Spleen (tissue), 11 donors: ENCODE data around the gene NKAIN2. TPM values are rescaled to one million over a fixed set of nuclear protein-coding genes. Genes with fewer than 3 reads are reported as not detected.

Source experiments
- DNase-seq: peaks from one replicate; pipeline ENCODE4 v3.0.0-alpha.2; 2020
- H3K27ac ChIP-seq, 8 donors: fragments of 200-600 bp; sonication (generic) in 7 of 8; 1 replicate in 4 of 8; 2 replicates in 4 of 8; pipeline versions ENCODE4 v1.5.0 to v1.8.0; 2016 to 2021; ENCODE audit warnings: inconsistent platforms in 4 of 8, mild to moderate bottlenecking in 4 of 8, moderate library complexity in 1 of 8
- H3K27me3 ChIP-seq, 7 donors: fragments of 200-600 bp; sonication (generic) in 6 of 7; replicated peaks in 1 of 7; 1 replicate in 4 of 7; 2 replicates in 3 of 7; pipeline versions ENCODE4 v1.5.0 to v1.8.0; 2016 to 2021; ENCODE audit warnings: inconsistent platforms in 3 of 7, mild to moderate bottlenecking in 1 of 7
- H3K36me3 ChIP-seq, 6 donors: fragments of 200-600 bp; sonication (generic) in 5 of 6; 1 replicate in 4 of 6; 2 replicates in 2 of 6; pipeline versions ENCODE4 v1.5.0 to v1.8.0; 2016 to 2021; ENCODE audit warnings: inconsistent platforms in 2 of 6
- H3K4me1 ChIP-seq, 6 donors: fragments of 200-600 bp; sonication (generic) in 5 of 6; 1 replicate in 3 of 6; 2 replicates in 3 of 6; pipeline versions ENCODE4 v1.5.0 to v1.8.0; 2016 to 2021; ENCODE audit warnings: inconsistent platforms in 3 of 6
- H3K4me3 ChIP-seq, 8 donors: fragments of 200-600 bp; sonication (generic) in 7 of 8; 1 replicate in 4 of 8; 2 replicates in 4 of 8; pipeline versions ENCODE4 v1.5.0 to v1.8.0; 2016 to 2021; ENCODE audit warnings: inconsistent platforms in 4 of 8, mild to moderate bottlenecking in 4 of 8, moderate library complexity in 2 of 8
- H3K9me3 ChIP-seq, 8 donors: fragments of 200-600 bp; sonication (generic) in 7 of 8; 1 replicate in 4 of 8; 2 replicates in 4 of 8; pipeline versions ENCODE4 v1.5.0 to v1.8.0; 2016 to 2021; ENCODE audit warnings: inconsistent platforms in 4 of 8
- CTCF ChIP-seq, 11 experiments: fragments of 200-600 bp in 7 of 11; fragments of 450-650 bp in 4 of 11; sonication (generic) in 4 of 11; IDR thresholded peaks in 8 of 11; conservative IDR thresholded peaks in 3 of 11; 1 replicate in 7 of 11; 2 replicates in 4 of 11; pipeline versions ENCODE4 v1.4.0 to v1.8.0; 2016 to 2021; ENCODE audit warnings: antibody characterized with exemption in 11 of 11, inconsistent platforms in 4 of 11, mild to moderate bottlenecking in 1 of 11
- POLR2A ChIP-seq, 3 donors: fragments of 450-650 bp; IDR thresholded peaks; one replicate each; pipeline ENCODE4 v1.5.1; 2017; ENCODE audit warnings: antibody characterized with exemption in 3 of 3, mild to moderate bottlenecking in 1 of 3
- POLR2AphosphoS5 ChIP-seq, 3 donors: sonication (generic); formaldehyde crosslinking; IDR thresholded peaks; one replicate each; pipeline ENCODE4 v1.5.1; 2017; ENCODE audit warnings: antibody characterized with exemption in 3 of 3
- WGBS, 5 donors: extraction: QIAGEN DNeasy Blood & Tissue Kit in 3 of 5; methylation state at CpG; one replicate each; pipeline versions ENCODE4 v1.1.5 to v1.1.7; 2013 to 2018; 5-methylcytosine and 5-hydroxymethylcytosine counted together
- intact Hi-C: fragments of 100-400 bp; cut with DNase I; formaldehyde crosslinking; loops from one replicate; pipeline ENCODE4 v1.15.0; 2023; ENCODE audit warnings: low total_unique reads
- polyA plus RNA-seq, 3 donors: library from polyadenylated mRNA; stranded (reverse); fragments of 200-250 nt; gene quantifications; one replicate each; pipeline ENCODE4 v1.2.1, GENCODE V29; 2013
- total RNA-seq, 7 donors: library from RNA; depleted of rRNA in 3 of 7; stranded (reverse); fragments of >200 nt in 3 of 7; fragmentation: NEBNext Ultra II Directional in 4 of 7; extraction: Animal tissue kit (Norgen Biotek cat#: 25700) in 4 of 7; gene quantifications; one replicate each; pipeline versions ENCODE4 v1.1.0 to v1.2.1, GENCODE V29; 2016 to 2021
- donor health status: healthy with polysubstance abuse.
- donor health status: DM: no; HTN: no; CAD: no; lungs with moderate emphysema.
- donor health status: DM: no; HTN: no; CAD: no.
- donor health status: Bipolar disorder and iron deficiency.
- donor health status: healthy.
- donor health status: DM: no; HTN: no; CAD: no.
- donor health status: DM: yes; HTN: yes; CAD: no.

The NKAIN2 gene
- total and polyA plus RNA-seq, 10 donors, result 0.13 to 0.51 (median 0.18) TPM; not detected in 4

DNA sequence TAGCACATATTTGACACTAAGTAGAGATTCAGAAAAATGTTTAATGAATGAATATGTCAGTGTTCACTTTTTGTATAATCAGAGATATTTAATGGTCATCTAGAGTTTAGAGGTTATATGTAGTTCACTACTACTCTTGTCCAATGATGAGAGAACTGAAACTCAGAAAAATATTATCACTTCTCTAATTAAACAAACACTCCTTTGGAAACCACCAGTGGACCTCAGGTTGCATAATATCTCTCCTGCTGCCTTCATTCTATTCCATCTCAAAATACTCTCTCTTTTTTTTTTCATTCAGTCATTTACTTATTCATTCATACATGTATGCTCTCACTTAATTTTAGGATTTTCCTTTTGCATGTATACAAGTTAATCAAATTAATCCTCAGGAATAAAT lies 735.4 kb downstream of the NKAIN2 start:
- no peak overlapping the region for H3K27ac ChIP-seq
- no peak for TF ChIP-seq POLR2AphosphoS5 (IDR thresholded peaks at IDR 0.05)
- TF ChIP-seq CTCF (IDR thresholded peaks at IDR 0.05 in 8 of 11, conservative IDR thresholded peaks at IDR 0.05 in 3 of 11), result no peak
- no peak for TF ChIP-seq POLR2A (IDR thresholded peaks at IDR 0.05)
- intact Hi-C loops, result no loop called here
- H3K4me3 ChIP-seq, result no peak overlapping the region
- H3K36me3 ChIP-seq, result no peaks in the 10 kb centered on the region
- no peaks in the 10 kb centered on the region for H3K9me3 ChIP-seq
- H3K27me3 ChIP-seq, result no peaks in the 10 kb centered on the region
- DNase-seq, result no peak
- no peaks in the 10 kb centered on the region for H3K4me1 ChIP-seq

- H3K27me3 ChIP-seq, result no peaks in the 10 kb centered on the region
- H3K4me1 ChIP-seq, result no peaks in the 10 kb centered on the region
- no peak overlapping the region for H3K4me3 ChIP-seq
- WGBS, 5 donors, result 60 to 86% (median 76%) methylated on average over 2 of the region's 2 CpGs
- no peaks in the 10 kb centered on the region for H3K36me3 ChIP-seq
- DNase-seq, result no peak
- TF ChIP-seq CTCF (IDR thresholded peaks at IDR 0.05 in 8 of 11, conservative IDR thresholded peaks at IDR 0.05 in 3 of 11) (no peak), POLR2A (IDR thresholded peaks at IDR 0.05) (no peak), POLR2AphosphoS5 (IDR thresholded peaks at IDR 0.05) (no peak)
- no peak overlapping the region for H3K27ac ChIP-seq
- no peaks in the 10 kb centered on the region for H3K9me3 ChIP-seq
- intact Hi-C loops, result no loop called here
These were observed 737.9 kb downstream of the NKAIN2 start for GRCh38 chr6:124541573-124541972.

DNA sequence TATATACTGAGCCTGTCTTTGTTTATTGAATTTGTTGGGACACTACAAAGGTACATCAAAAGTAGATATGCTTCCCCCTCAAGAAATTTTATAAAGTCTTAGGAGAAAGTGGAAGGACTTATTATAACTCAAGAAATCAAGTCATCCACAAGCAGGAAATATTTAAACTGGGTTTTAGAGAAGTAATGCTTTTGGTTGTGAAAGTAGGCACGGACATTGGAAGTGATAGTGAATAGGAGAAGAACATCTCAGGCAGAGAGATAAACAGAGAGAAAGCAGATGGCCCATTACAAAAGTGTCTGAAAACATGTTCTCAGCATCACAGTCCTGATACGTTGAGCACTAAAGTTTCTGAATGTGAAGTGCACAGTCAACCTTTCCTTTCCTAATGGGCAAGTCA lies 742.9 kb downstream of the NKAIN2 start:
- no peaks in the 10 kb centered on the region for H3K9me3 ChIP-seq
- no peak overlapping the region for H3K4me3 ChIP-seq
- no peaks in the 10 kb centered on the region for H3K4me1 ChIP-seq
- WGBS, 5 donors, result 27 to 78% (median 56%) methylated on average over 2 of the region's 2 CpGs
- H3K27me3 ChIP-seq, result no peaks in the 10 kb centered on the region
- no peaks in the 10 kb centered on the region for H3K36me3 ChIP-seq
- intact Hi-C loops, result no loop called here
- H3K27ac ChIP-seq, result no peak overlapping the region
- no peak for DNase-seq
- TF ChIP-seq CTCF (IDR thresholded peaks at IDR 0.05 in 8 of 11, conservative IDR thresholded peaks at IDR 0.05 in 3 of 11) (no peak), POLR2A (IDR thresholded peaks at IDR 0.05) (no peak), POLR2AphosphoS5 (IDR thresholded peaks at IDR 0.05) (no peak)

GRCh38 chr6:124551711-124552233 lies 748.1 kb downstream of the NKAIN2 start:
- WGBS, 5 donors, result 69 to 78% (median 70%) methylated on average over 3 of the region's 3 CpGs
- intact Hi-C loops, result no loop called here
- Histone ChIP-seq H3K4me3 (no peak overlapping the region), H3K27ac (no peak overlapping the region), H3K9me3 (peaks cover 0 to 5% (median 0%) of the 10 kb centered on the region in 8 donors), H3K27me3 (no peaks in the 10 kb centered on the region), H3K36me3 (no peaks in the 10 kb centered on the region), H3K4me1 (no peaks in the 10 kb centered on the region)
- no peak for TF ChIP-seq POLR2AphosphoS5 (IDR thresholded peaks at IDR 0.05)
- no peak for TF ChIP-seq CTCF (IDR thresholded peaks at IDR 0.05 in 8 of 11, conservative IDR thresholded peaks at IDR 0.05 in 3 of 11)
- no peak for TF ChIP-seq POLR2A (IDR thresholded peaks at IDR 0.05)
- no peak for DNase-seq
